T47D (cell line): ENCODE measurements around the gene RNF150.

Source experiments
- DNase-seq, 2 experiments: peaks; one replicate each; pipeline versions ENCODE4 v3.0.0 to v3.0.0-alpha.2; 2011 to 2012; ENCODE audit warnings: low read depth in 1 of 2, low spot score in 1 of 2
- JUND ChIP-seq: IDR thresholded peaks from 2 replicates; pipeline ENCODE4 v1.6.1; 2012; ENCODE audit warnings: low read depth
- in situ Hi-C: cut with HindIII; loops from 2 replicates; pipeline ENCODE4 v1.10.0; 2016; ENCODE audit warnings: low sequenced_read_pairs, low pct_unique_long_range_greater_than_20kb

RNF150 gene

GRCh38 chr4:141026900-141027299 lies 106.4 kb downstream of the RNF150 start:
- no peak for TF ChIP-seq JUND
- DNase-seq = no peak
- in situ Hi-C loops = no loop called here

GRCh38 chr4:141023051-141023450 lies 110.2 kb downstream of the RNF150 start:
- TF ChIP-seq JUND = no peak
- no peak for DNase-seq
- in situ Hi-C loops = no loop called here

GRCh38 chr4:141022111-141022695 lies 111.1 kb downstream of the RNF150 start:
- no peak for DNase-seq
- in situ Hi-C loops = no loop called here

GRCh38 chr4:141021397-141022110 lies 111.7 kb downstream of the RNF150 start:
- DNase-seq = no peak
- no peak for TF ChIP-seq JUND
- in situ Hi-C loops = no loop called here

More at GRCh38 chr4:141022111-141022695, 111.1 kb downstream of the RNF150 start:
- TF ChIP-seq JUND = no peak

- in situ Hi-C loops = no loop called here
- DNase-seq = no peak
- TF ChIP-seq JUND = no peak
Observed at GRCh38 chr4:141020801-141021261, 112.4 kb downstream of the RNF150 start.

- in situ Hi-C loops = no loop called here
- no peak for TF ChIP-seq JUND
- DNase-seq = no peak
Observed at GRCh38 chr4:141019768-141020167, 113.5 kb downstream of the RNF150 start.

- TF ChIP-seq JUND = no peak
- in situ Hi-C loops = no loop called here
- DNase-seq = no peak
Observed at GRCh38 chr4:141016117-141016798, 117.0 kb downstream of the RNF150 start.

GRCh38 chr4:141013899-141014298 lies 119.4 kb downstream of the RNF150 start:
- no peak for TF ChIP-seq JUND
- in situ Hi-C loops = no loop called here
- DNase-seq = no peak

- no peak for TF ChIP-seq JUND
- DNase-seq = no peak
- in situ Hi-C loops = no loop called here
Observed at GRCh38 chr4:141011901-141012315, 121.4 kb downstream of the RNF150 start.

- DNase-seq = no peak
- no peak for TF ChIP-seq JUND
- in situ Hi-C loops = no loop called here
Observed at GRCh38 chr4:141009931-141010330, 123.3 kb downstream of the RNF150 start.

GRCh38 chr4:141009129-141009528 lies 124.1 kb downstream of the RNF150 start:
- in situ Hi-C loops = no loop called here

GRCh38 chr4:141006242-141006802 lies 126.9 kb downstream of the RNF150 start:
- TF ChIP-seq JUND = no peak
- in situ Hi-C loops = no loop called here
- no peak for DNase-seq

More at GRCh38 chr4:141009129-141009528, 124.1 kb downstream of the RNF150 start:
- TF ChIP-seq JUND = no peak
- no peak for DNase-seq

GRCh38 chr4:141004823-141005222 lies 128.4 kb downstream of the RNF150 start:
- in situ Hi-C loops = no loop called here
- no peak for DNase-seq
- no peak for TF ChIP-seq JUND
